ENCODE data around the gene MIER2.
A peak's percentile ranks its signal among the peaks of the same experiment; 100 is the strongest.

MIER2 gene

DNA sequence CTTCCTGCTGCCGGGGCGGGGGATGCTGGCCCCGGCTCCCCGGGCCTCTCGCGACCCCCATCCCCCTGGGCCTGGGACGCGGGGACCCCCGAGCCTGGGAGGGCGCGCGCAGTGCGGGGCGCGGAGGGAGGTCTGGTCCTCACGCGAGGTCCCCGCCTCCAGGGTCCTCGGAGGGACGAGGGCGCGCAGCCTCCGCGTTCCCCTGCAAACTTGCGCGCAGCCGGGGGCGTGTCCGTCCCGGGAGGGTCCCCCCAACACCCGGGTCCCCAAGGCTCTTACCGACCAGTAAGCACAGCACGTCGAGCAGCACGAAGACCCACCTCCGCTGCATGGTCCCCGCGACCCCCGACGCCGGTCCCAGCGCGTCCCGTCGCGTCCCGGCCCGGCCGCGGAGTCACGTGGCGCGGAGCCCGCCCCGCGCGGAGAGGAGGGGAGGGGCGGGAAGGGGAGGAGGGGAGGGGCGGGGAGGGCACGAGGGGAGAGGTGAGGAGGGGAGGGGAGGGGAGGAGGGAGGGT, 53.5 kb downstream of the MIER2 start, which contains the start of gene PLPP2:
Gene PLPP2 (minus strand): TSS at position 398 of the 516 bp plus-strand sequence. CDS start 67 bp downstream, at position 331.
- H3K9ac ChIP-seq (ENCODE audit: low read depth, low read length): peak within 1 kb of the TSS; percentile 85
- peaks cover 14% of the 10 kb centered on the region for H3K27me3 ChIP-seq (ENCODE audit: insufficient read depth, low read length)
- H3K27ac ChIP-seq (ENCODE audit: low read depth, low read length): peak within 1 kb of the TSS; percentile 97
- H3K36me3 ChIP-seq (ENCODE audit: insufficient read depth, low read length): peaks cover 14% of the 10 kb centered on the region
- H3K9me3 ChIP-seq (ENCODE audit: insufficient read depth, low read depth, low read length): no peaks in the 10 kb centered on the region
- WGBS: 2% methylated on average over 47 of the region's 60 CpGs
- peak within 1 kb of the TSS; percentile 57 for H3K4me3 ChIP-seq (ENCODE audit: low read length)
- peaks cover 31% of the 10 kb centered on the region for H3K4me1 ChIP-seq (ENCODE audit: insufficient read depth, low read length)

DNA sequence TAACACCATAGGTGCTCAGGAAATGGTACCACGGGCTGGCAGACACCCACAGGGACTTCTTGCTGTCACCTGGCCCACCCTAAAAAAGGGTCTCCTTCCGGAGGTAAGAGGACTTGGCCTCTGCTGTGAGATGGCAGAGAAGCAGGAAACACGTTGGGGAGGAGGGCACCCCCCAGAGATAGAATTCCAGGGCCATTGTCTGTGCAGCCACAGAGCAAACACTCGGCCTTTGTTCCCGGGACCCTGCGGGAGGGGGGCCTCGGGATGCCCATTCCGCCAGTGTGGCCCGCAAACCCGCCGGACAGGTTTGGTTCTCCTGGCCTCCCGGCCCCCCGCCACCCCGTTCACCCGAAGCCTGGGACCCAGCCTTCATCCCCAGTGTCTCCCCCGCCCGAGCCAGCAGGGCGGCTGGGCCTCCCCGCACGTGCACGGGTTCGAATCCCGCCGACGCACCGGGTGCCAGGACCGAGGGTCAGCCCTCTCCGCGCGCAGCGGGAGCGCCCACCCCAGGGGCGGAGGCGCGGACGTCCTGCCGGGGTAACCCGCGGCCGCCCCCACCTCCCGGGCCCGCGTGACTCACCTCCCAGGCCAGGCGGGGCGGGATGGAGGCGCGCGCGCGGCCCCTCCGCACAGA, 54.1 kb downstream of the MIER2 start:
- Histone ChIP-seq H3K9me3 (ENCODE audit: insufficient read depth, low read depth, low read length) (no peaks in the 10 kb centered on the region), H3K4me3 (ENCODE audit: low read length) (peak overlapping the region; percentile 57), H3K27me3 (ENCODE audit: insufficient read depth, low read length) (peaks cover 14% of the 10 kb centered on the region), H3K4me1 (ENCODE audit: insufficient read depth, low read length) (peaks cover 31% of the 10 kb centered on the region), H3K9ac (ENCODE audit: low read depth, low read length) (peak overlapping the region; percentile 85), H3K27ac (ENCODE audit: low read depth, low read length) (peak overlapping the region; percentile 97), H3K36me3 (ENCODE audit: insufficient read depth, low read length) (peaks cover 14% of the 10 kb centered on the region)
- WGBS: under 1% methylated on average over 51 of the region's 51 CpGs

DNA sequence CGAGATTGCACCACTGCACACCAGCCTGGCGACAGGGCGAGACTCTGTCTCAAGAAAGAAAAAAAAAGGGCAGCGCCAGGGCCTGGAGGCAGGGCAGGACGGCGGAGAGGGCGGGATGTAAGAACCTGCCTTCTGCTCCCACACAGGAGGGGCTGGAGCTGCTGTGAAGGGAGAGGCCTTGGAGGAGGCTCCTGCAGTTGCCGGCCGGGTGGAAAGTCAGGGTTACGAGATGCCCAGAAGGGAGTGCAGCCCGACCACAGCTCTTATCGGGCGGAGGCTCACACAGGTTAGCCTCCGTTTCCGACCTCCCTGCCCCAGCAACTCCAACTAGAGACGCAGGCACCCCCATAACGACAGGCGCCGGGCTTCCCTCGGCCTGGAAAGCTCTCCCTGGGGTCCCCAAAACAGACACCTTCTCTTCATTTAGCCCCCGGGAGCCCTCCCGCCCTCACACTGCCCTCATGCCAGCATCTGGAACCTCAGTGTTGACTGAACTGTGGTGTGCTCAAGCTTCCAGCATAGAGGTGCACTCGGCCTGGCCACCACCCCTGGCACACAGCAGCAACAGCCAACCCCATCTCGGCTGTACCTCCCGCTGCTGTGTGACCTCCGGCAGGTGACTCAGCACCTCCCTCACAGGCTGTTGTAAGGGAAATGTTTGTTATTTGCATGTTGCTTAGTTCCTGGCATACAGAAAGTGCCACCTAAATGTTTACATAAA, 54.8 kb downstream of the MIER2 start:
- peaks cover 30% of the 10 kb centered on the region for H3K4me1 ChIP-seq (ENCODE audit: insufficient read depth, low read length)
- peak overlapping the region; percentile 57 for H3K4me3 ChIP-seq (ENCODE audit: low read length)
- H3K9me3 ChIP-seq (ENCODE audit: insufficient read depth, low read depth, low read length): no peaks in the 10 kb centered on the region
- peak overlapping the region; percentile 97 for H3K27ac ChIP-seq (ENCODE audit: low read depth, low read length)
- peaks cover 14% of the 10 kb centered on the region for H3K36me3 ChIP-seq (ENCODE audit: insufficient read depth, low read length)
- H3K27me3 ChIP-seq (ENCODE audit: insufficient read depth, low read length): peaks cover 12% of the 10 kb centered on the region
- peak overlapping the region; percentile 85 for H3K9ac ChIP-seq (ENCODE audit: low read depth, low read length)
- 19% methylated on average over 25 of the region's 26 CpGs for WGBS

DNA sequence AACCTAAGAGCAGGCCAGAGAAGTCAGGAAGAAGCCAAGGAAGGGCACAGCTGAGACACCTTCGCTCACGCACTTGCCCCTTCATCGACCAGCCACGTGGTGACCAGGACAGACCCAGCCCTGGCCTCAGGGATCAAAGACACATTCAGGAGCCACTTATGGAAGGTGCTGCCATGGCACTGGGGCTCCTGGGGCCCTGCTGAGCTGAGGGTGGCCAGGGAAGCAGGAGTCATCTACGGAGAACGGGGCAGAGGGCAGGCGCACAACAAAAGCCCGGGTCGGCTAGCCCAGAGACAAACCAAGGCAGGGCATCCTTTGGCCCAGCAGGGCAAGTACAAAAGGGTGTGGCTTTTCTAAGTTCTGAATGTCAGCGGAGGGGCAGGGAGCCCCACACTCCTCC, 55.7 kb downstream of the MIER2 start:
- peak overlapping the region; percentile 85 for H3K9ac ChIP-seq (ENCODE audit: low read depth, low read length)
- WGBS: 80% methylated on average over 10 of the region's 10 CpGs
- H3K27me3 ChIP-seq (ENCODE audit: insufficient read depth, low read length): peaks cover 3% of the 10 kb centered on the region

DNA sequence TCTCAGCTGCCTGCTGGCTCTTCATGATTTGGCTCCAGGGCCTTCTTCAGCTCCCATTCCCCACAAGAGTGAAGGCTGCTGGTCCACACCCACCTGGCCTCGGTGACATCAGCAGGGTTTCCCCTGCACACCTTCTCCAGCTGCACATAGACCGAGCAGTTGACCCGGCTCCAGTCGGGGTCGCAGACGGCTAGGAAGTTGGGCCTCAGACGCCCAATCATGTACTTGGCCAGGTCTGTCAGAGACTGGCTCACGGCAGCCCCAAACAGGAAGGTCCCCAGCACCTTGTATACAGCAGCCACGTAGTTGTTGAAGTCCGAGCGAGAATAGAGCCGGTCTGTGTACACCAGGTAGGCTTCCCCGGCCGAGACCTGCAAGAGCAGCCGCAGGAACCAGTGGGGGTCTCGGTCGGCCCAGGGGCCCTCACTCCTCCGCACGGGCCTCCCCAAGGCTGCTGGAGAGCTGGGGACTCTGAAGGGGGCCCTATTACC, 57.2 kb downstream of the MIER2 start:
- Histone ChIP-seq H3K9ac (ENCODE audit: low read depth, low read length) (no peak overlapping the region), H3K27ac (ENCODE audit: low read depth, low read length) (no peak overlapping the region), H3K27me3 (ENCODE audit: insufficient read depth, low read length) (no peaks in the 10 kb centered on the region), H3K9me3 (ENCODE audit: insufficient read depth, low read depth, low read length) (no peaks in the 10 kb centered on the region), H3K4me3 (ENCODE audit: low read length) (no peak overlapping the region), H3K36me3 (ENCODE audit: insufficient read depth, low read length) (peaks cover 20% of the 10 kb centered on the region), H3K4me1 (ENCODE audit: insufficient read depth, low read length) (peaks cover 19% of the 10 kb centered on the region)
- 94% methylated on average over 19 of the region's 19 CpGs for WGBS

More for the DNA sequence above, 55.7 kb downstream of the MIER2 start:
- Histone ChIP-seq H3K9me3 (ENCODE audit: insufficient read depth, low read depth, low read length) (no peaks in the 10 kb centered on the region), H3K36me3 (ENCODE audit: insufficient read depth, low read length) (peaks cover 16% of the 10 kb centered on the region), H3K4me3 (ENCODE audit: low read length) (no peak overlapping the region), H3K27ac (ENCODE audit: low read depth, low read length) (peak overlapping the region; percentile 70), H3K4me1 (ENCODE audit: insufficient read depth, low read length) (peaks cover 21% of the 10 kb centered on the region)

DNA sequence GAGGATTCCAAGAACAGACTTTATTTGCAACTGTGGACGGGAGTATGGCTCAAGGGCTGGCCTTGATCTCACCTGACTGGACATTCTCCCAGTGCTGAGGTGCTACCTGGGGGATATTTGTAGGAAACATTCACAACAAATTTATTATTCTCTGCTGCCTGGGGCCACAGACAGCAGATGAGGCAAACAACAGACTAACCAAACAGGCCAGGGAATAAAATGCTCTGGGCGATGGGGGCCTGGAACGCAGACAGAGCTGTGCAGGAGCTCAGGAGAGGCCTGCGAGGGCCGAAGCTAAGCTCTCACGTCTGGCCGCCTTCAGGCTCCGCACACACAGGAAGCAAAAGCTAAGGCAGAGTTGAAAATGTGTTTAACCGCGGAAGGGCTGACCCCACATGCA, 61.2 kb downstream of the MIER2 start:
- Histone ChIP-seq H3K36me3 (ENCODE audit: insufficient read depth, low read length) (peaks cover 32% of the 10 kb centered on the region), H3K27me3 (ENCODE audit: insufficient read depth, low read length) (no peaks in the 10 kb centered on the region), H3K4me3 (ENCODE audit: low read length) (no peak overlapping the region), H3K4me1 (ENCODE audit: insufficient read depth, low read length) (peaks cover 10% of the 10 kb centered on the region), H3K9me3 (ENCODE audit: insufficient read depth, low read depth, low read length) (no peaks in the 10 kb centered on the region), H3K9ac (ENCODE audit: low read depth, low read length) (no peak overlapping the region), H3K27ac (ENCODE audit: low read depth, low read length) (no peak overlapping the region)
- 95% methylated on average over 10 of the region's 10 CpGs for WGBS

DNA sequence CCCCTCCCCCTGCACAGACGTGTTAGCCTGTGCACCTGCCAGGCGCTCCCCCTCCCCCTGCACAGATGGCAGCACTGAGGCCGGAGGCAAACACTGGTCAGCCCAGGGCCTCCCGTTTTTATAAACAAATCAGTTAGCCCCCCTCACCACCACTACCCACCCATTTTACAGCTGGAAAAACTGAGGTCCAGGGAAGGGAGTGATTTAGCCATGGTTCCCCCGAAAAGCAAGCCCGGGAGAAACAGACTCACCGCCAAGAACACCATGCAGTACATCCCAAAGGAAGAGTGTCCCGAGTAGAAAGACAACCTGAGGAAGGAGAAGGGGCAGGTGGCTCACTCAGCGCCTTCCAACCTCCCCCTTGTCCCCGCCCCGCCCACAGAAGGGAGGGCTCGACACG, 62.1 kb downstream of the MIER2 start:
- no peaks in the 10 kb centered on the region for H3K27me3 ChIP-seq (ENCODE audit: insufficient read depth, low read length)
- peaks cover 31% of the 10 kb centered on the region for H3K36me3 ChIP-seq (ENCODE audit: insufficient read depth, low read length)
- 90% methylated on average over 13 of the region's 13 CpGs for WGBS
- peaks cover 7% of the 10 kb centered on the region for H3K4me1 ChIP-seq (ENCODE audit: insufficient read depth, low read length)
- no peak overlapping the region for H3K4me3 ChIP-seq (ENCODE audit: low read length)
- no peaks in the 10 kb centered on the region for H3K9me3 ChIP-seq (ENCODE audit: insufficient read depth, low read depth, low read length)
- no peak overlapping the region for H3K27ac ChIP-seq (ENCODE audit: low read depth, low read length)
- no peak overlapping the region for H3K9ac ChIP-seq (ENCODE audit: low read depth, low read length)

DNA sequence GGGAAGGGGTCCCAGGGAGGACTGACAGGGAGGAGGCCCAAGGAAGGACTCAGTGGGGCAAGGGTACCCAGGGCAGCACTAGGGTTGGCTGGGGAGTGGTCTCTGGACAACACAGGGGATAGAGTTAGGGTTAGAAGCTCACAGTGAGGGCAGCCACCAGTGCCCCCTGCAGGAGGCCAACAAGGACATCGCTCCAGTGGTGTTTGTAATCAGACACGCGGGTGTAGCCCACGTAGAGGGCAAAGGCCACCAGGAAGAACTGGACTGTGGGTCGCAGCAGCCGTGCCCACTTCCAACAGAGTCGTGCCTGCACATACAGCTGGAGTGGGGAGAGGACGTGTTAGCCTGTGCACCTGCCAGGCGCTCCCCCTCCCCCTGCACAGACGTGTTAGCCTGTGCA, 62.6 kb downstream of the MIER2 start:
- H3K36me3 ChIP-seq (ENCODE audit: insufficient read depth, low read length): peaks cover 25% of the 10 kb centered on the region
- no peak overlapping the region for H3K27ac ChIP-seq (ENCODE audit: low read depth, low read length)
- 89% methylated on average over 9 of the region's 10 CpGs for WGBS
- peaks cover 11% of the 10 kb centered on the region for H3K4me1 ChIP-seq (ENCODE audit: insufficient read depth, low read length)
- H3K9ac ChIP-seq (ENCODE audit: low read depth, low read length): no peak overlapping the region
- no peaks in the 10 kb centered on the region for H3K9me3 ChIP-seq (ENCODE audit: insufficient read depth, low read depth, low read length)
- no peaks in the 10 kb centered on the region for H3K27me3 ChIP-seq (ENCODE audit: insufficient read depth, low read length)
- H3K4me3 ChIP-seq (ENCODE audit: low read length): no peak overlapping the region

DNA sequence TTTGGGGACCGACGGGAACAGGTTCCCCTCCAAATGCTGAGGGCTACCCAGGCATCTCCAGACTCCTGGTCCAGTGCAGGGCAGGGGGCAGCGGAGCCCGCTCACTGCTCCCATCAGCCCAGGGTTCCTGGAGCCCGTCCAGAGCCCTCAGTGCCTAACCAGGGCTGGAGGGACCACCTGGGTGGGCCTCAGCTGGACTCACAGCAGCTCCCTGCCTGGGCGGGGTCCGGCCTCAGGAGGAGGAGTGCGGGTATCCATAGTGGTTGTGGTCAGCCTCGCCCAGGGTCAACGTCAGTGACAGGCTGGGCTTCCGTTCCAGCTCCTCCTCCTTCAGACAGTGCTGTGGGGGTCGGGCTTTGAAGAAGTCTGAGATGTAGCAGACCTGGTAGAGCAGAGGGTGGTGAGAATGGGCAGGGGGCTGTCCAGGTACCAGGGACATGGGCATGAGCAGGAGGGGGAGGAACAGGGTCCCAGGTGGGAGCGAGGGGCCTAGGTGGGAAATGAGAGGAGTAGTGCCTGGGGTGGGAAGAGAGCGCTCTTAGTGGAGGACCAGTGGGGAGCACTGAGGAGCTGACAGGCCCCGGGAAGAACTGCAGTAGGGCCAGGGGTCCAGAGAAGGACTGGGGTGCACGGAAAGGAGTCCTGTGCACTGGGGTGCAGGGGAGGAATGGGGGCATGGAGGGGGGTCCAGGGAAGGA, 63.3 kb downstream of the MIER2 start:
- Histone ChIP-seq H3K4me3 (ENCODE audit: low read length) (no peak overlapping the region), H3K36me3 (ENCODE audit: insufficient read depth, low read length) (peaks cover 21% of the 10 kb centered on the region), H3K27ac (ENCODE audit: low read depth, low read length) (no peak overlapping the region), H3K9ac (ENCODE audit: low read depth, low read length) (no peak overlapping the region), H3K4me1 (ENCODE audit: insufficient read depth, low read length) (peaks cover 11% of the 10 kb centered on the region), H3K9me3 (ENCODE audit: insufficient read depth, low read depth, low read length) (no peaks in the 10 kb centered on the region), H3K27me3 (ENCODE audit: insufficient read depth, low read length) (no peaks in the 10 kb centered on the region)
- WGBS: 86% methylated on average over 16 of the region's 16 CpGs

DNA sequence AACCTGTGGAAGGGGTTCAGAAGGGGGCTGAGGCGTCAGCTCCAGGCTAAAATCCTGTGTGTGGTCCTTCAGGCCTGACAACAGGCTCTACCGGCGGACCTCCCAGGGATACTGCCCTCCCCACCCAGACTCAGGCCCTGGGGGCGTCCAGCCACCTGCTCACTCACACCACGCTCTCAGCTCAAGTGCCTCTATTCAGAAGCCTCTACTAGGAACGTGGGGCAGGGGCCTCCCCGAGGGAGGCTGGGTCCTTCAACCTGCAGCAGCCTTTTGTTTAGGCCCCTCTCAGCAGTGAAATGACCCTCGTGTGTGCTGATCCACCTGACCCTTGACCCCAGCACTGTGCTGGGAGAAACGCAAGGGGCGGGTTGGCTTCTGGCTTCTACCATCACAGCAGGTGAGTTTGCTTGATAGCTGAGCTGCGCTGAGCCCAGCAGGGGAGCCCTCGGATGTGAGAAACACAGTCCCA, 64.0 kb downstream of the MIER2 start:
- Histone ChIP-seq H3K27ac (ENCODE audit: low read depth, low read length) (no peak overlapping the region), H3K36me3 (ENCODE audit: insufficient read depth, low read length) (peaks cover 18% of the 10 kb centered on the region), H3K27me3 (ENCODE audit: insufficient read depth, low read length) (no peaks in the 10 kb centered on the region), H3K4me3 (ENCODE audit: low read length) (no peak overlapping the region), H3K9ac (ENCODE audit: low read depth, low read length) (no peak overlapping the region), H3K4me1 (ENCODE audit: insufficient read depth, low read length) (peaks cover 11% of the 10 kb centered on the region), H3K9me3 (ENCODE audit: insufficient read depth, low read depth, low read length) (no peaks in the 10 kb centered on the region)
- 50% methylated on average over 12 of the region's 12 CpGs for WGBS

DNA sequence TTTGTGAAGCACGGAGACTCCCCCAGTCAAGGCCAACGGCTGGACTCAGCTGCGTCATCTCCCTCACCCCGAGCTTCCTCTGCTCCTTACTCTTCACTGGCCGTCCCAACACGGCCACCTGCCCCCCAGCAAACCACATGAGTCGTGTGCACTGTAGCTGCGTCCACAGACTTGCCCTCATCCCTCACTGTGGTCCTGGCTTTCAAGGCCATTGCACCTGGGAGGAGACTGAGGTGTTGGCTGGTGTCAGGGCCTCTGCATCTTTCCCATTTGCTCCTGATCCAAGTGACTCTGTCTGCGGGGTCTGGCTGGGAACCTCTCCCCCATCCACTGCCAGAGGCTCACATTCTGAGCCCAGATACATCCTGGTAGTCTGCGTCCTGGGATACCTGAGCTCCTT, 64.9 kb downstream of the MIER2 start:
- 94% methylated on average over 10 of the region's 10 CpGs for WGBS
- Histone ChIP-seq H3K27me3 (ENCODE audit: insufficient read depth, low read length) (no peaks in the 10 kb centered on the region), H3K27ac (ENCODE audit: low read depth, low read length) (no peak overlapping the region), H3K9me3 (ENCODE audit: insufficient read depth, low read depth, low read length) (no peaks in the 10 kb centered on the region), H3K36me3 (ENCODE audit: insufficient read depth, low read length) (peaks cover 18% of the 10 kb centered on the region), H3K4me3 (ENCODE audit: low read length) (no peak overlapping the region), H3K9ac (ENCODE audit: low read depth, low read length) (no peak overlapping the region), H3K4me1 (ENCODE audit: insufficient read depth, low read length) (peaks cover 11% of the 10 kb centered on the region)

All from HUES64 (cell line).